DND-41 (cell line): ENCODE measurements around the gene ARSA.
"Not testable (repeated sequence)": the region's sequence is repeated elsewhere in the genome, so short reads cannot be mapped to it uniquely, and the experiment has no call there.

Source experiments
- ATAC-seq: fragments of 200-7000 bp; cut with Tn5 transposase; 3 replicates; pipeline ENCODE4 v1.9.1; 2021; ENCODE audit warnings: low read depth; ENCODE audit not compliant: insufficient read depth
- DNase-seq: peaks from one replicate; pipeline ENCODE4 v3.0.0-alpha.2; 2020
- H2AFZ ChIP-seq: 2 replicates; pipeline ENCODE4 v1.6.0; 2012; ENCODE audit warnings: low read depth, low read length
- H3K27ac ChIP-seq: 2 replicates; pipeline ENCODE4 v1.5.1; 2012; ENCODE audit warnings: low read length, inconsistent platforms
- H3K27me3 ChIP-seq: fragments of 200-600 bp; sonication (generic); 2 replicates; pipeline ENCODE4 v1.6.0; 2012; ENCODE audit warnings: low read length, mild to moderate bottlenecking, inconsistent platforms; ENCODE audit not compliant: insufficient read depth, poor library complexity
- H3K36me3 ChIP-seq: 2 replicates; pipeline ENCODE4 v1.5.1; 2012; ENCODE audit warnings: low read length, inconsistent platforms; ENCODE audit not compliant: insufficient read depth
- H3K4me1 ChIP-seq: 2 replicates; pipeline ENCODE4 v1.5.1; 2012; ENCODE audit warnings: mild to moderate bottlenecking, low read length; ENCODE audit not compliant: insufficient read depth
- H3K4me2 ChIP-seq: 2 replicates; pipeline ENCODE4 v1.6.0; 2012; ENCODE audit warnings: mild to moderate bottlenecking, moderate library complexity, low read length, inconsistent platforms; ENCODE audit not compliant: insufficient read depth
- H3K4me3 ChIP-seq, 2 experiments: fragments of 200-600 bp in 1 of 2; shearing (Covaris generic) in 1 of 2; 2 replicates each; pipeline ENCODE4 v1.5.1; 2012 to 2016; ENCODE audit warnings: inconsistent platforms in 2 of 2, low read length in 2 of 2, mild to moderate bottlenecking in 2 of 2, low read depth in 1 of 2, moderate library complexity in 1 of 2
- H3K79me2 ChIP-seq: 2 replicates; pipeline ENCODE4 v1.6.0; 2012; ENCODE audit warnings: low read length, inconsistent platforms; ENCODE audit not compliant: insufficient read depth
- H3K9ac ChIP-seq: 2 replicates; pipeline ENCODE4 v1.6.0; 2012; ENCODE audit warnings: low read depth, mild to moderate bottlenecking, inconsistent platforms, low read length, moderate library complexity
- H3K9me3 ChIP-seq: 2 replicates; pipeline ENCODE4 v1.5.1; 2012; ENCODE audit warnings: low read length, moderate library complexity, mild to moderate bottlenecking, inconsistent platforms; ENCODE audit not compliant: insufficient read depth, severe bottlenecking
- H4K20me1 ChIP-seq: 2 replicates; pipeline ENCODE4 v1.6.0; 2012; ENCODE audit warnings: low read length; ENCODE audit not compliant: insufficient read depth
- EZH2 ChIP-seq: IDR thresholded peaks from 3 replicates; pipeline ENCODE4 v1.6.1; 2012; ENCODE audit warnings: borderline replicate concordance, low read depth, mild to moderate bottlenecking, moderate library complexity, low read length, inconsistent platforms; ENCODE audit not compliant: severe bottlenecking
- TF ChIP-seq, protein P1 (sequence below): IDR thresholded peaks from 2 replicates; pipeline ENCODE4 v1.5.1; 2012; ENCODE audit warnings: borderline replicate concordance, low read length, moderate library complexity, mild to moderate bottlenecking; ENCODE audit not compliant: poor library complexity, severe bottlenecking; ENCODE audit errors: extremely low read depth

ARSA gene

GRCh38 chr22:50620593-50621355 lies 7.2 kb downstream of the ARSA start:
- peak overlapping the region; percentile 43 for H3K9ac ChIP-seq
- peaks cover 9% of the 10 kb centered on the region for H3K36me3 ChIP-seq
- no peaks in the 10 kb centered on the region for H3K79me2 ChIP-seq
- ATAC-seq (peak; percentile 87), DNase-seq (peak; percentile 55)
- H3K4me1 ChIP-seq = peaks cover 37% of the 10 kb centered on the region
- peak overlapping the region; percentile 77 for H3K27ac ChIP-seq
- H3K4me3 ChIP-seq = peak overlapping the region; percentile 1 to 56; a peak in 3 of 4 replicates
- TF ChIP-seq, protein P1, sequence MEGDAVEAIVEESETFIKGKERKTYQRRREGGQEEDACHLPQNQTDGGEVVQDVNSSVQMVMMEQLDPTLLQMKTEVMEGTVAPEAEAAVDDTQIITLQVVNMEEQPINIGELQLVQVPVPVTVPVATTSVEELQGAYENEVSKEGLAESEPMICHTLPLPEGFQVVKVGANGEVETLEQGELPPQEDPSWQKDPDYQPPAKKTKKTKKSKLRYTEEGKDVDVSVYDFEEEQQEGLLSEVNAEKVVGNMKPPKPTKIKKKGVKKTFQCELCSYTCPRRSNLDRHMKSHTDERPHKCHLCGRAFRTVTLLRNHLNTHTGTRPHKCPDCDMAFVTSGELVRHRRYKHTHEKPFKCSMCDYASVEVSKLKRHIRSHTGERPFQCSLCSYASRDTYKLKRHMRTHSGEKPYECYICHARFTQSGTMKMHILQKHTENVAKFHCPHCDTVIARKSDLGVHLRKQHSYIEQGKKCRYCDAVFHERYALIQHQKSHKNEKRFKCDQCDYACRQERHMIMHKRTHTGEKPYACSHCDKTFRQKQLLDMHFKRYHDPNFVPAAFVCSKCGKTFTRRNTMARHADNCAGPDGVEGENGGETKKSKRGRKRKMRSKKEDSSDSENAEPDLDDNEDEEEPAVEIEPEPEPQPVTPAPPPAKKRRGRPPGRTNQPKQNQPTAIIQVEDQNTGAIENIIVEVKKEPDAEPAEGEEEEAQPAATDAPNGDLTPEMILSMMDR = peak; percentile 85
- TF ChIP-seq EZH2 = no peak
- H3K4me2 ChIP-seq = peak overlapping the region; percentile 66
- no peaks in the 10 kb centered on the region for H3K27me3 ChIP-seq
- H3K9me3 ChIP-seq = no peaks in the 10 kb centered on the region
- H4K20me1 ChIP-seq = no peaks in the 10 kb centered on the region
- peak overlapping the region; percentile 66 for H2AFZ ChIP-seq

DNA sequence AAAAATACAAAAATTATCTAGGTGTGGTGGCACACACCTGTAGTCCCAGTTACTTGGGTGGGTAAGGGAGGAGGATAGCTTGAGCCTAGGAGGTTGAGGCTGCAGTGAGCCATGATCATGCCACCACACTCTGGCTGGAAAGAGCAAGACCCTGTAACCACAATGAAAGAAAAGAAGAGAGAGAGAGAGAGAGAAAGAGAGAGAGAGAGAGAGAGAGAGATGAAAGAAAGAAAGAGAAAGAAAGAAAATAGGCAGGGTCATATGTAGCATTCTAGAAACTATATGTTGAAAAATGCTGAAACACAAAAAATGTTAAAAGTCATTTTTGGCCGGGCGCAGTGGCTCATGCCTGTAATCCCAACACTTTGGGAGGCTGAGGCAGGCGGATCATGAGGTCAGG lies 13.7 kb downstream of the ARSA start:
- H4K20me1 ChIP-seq, H3K27me3 ChIP-seq, DNase-seq, H3K4me3 ChIP-seq, H3K9ac ChIP-seq, H3K79me2 ChIP-seq, H3K27ac ChIP-seq, H2AFZ ChIP-seq, H3K4me1 ChIP-seq, ATAC-seq, H3K9me3 ChIP-seq, H3K4me2 ChIP-seq, H3K36me3 ChIP-seq: not testable (repeated sequence)

DNA sequence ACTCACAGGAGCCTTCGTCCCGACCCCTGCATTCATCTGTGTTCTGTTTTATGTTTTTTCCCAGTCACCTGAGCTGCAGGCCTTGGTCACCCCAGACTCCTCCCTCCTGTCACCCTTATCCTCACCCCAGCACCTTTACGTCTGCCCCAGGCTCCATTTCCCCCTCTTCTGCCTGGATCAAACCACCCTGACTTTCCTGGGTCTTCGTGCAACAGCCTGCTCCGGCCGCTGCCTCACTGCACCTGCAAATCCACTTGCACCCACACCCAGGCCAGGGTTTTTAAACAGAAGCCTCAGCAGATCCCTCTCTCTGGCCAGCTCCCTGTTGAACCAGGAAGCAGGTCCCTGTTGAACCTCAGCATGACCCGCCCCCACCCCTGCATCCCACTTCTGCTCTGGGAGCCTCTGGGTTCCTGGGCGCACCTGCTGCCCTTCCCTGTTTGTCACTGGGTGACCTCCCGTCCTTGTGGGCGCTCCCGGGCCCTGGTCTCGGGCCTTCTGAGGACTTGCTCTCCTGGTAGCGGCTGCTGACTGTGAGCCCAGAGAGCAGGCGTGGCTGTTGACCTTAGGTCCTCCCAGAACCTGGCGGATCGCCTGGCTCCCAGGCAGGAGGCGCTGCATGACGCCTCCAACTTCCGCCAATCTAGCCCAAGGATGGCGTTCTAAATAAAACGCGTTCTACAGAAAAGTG lies 14.5 kb downstream of the ARSA start:
- Histone ChIP-seq H3K27ac (no peak overlapping the region), H3K4me3 (no peak overlapping the region), H3K79me2 (no peaks in the 10 kb centered on the region), H4K20me1 (no peaks in the 10 kb centered on the region), H3K36me3 (no peaks in the 10 kb centered on the region), H3K4me2 (no peak overlapping the region), H3K9ac (no peak overlapping the region), H3K4me1 (no peaks in the 10 kb centered on the region), H2AFZ (no peak overlapping the region), H3K27me3 (no peaks in the 10 kb centered on the region), H3K9me3 (no peaks in the 10 kb centered on the region)
- TF ChIP-seq, protein P1 = no peak
- no peak for TF ChIP-seq EZH2
- no peak for ATAC-seq
- DNase-seq = no peak

- H3K79me2 ChIP-seq = no peaks in the 10 kb centered on the region
- no peak overlapping the region for H3K27ac ChIP-seq
- DNase-seq (no peak), ATAC-seq (no peak)
- H4K20me1 ChIP-seq = no peaks in the 10 kb centered on the region
- no peak overlapping the region for H3K9ac ChIP-seq
- H3K36me3 ChIP-seq = no peaks in the 10 kb centered on the region
- H2AFZ ChIP-seq = no peak overlapping the region
- no peaks in the 10 kb centered on the region for H3K4me1 ChIP-seq
- H3K4me3 ChIP-seq = no peak overlapping the region
- no peaks in the 10 kb centered on the region for H3K9me3 ChIP-seq
- H3K27me3 ChIP-seq = no peaks in the 10 kb centered on the region
- no peak overlapping the region for H3K4me2 ChIP-seq
- no peak for TF ChIP-seq EZH2
- TF ChIP-seq, protein P1 = no peak
Measured at GRCh38 chr22:50612528-50613221, 15.3 kb downstream of the ARSA start.
